AG09319 (cell line): ENCODE results near the gene ZNF337.
"Not testable (repeated sequence)": the region's sequence is repeated elsewhere in the genome, so short reads cannot be mapped to it uniquely, and the experiment has no call there.

Source experiments
- DNase-seq: peaks from one replicate; pipeline ENCODE4 v3.0.0-alpha.2; 2010; ENCODE audit warnings: low read depth; ENCODE audit errors: extremely low read depth
- CTCF ChIP-seq: IDR thresholded peaks from 2 replicates; pipeline ENCODE4 v1.5.1; 2011; ENCODE audit warnings: low read depth, mild to moderate bottlenecking, inconsistent platforms, low read length, moderate library complexity

The ZNF337 gene

GRCh38 chr20:25706793-25707192 is 10.1 kb upstream of the ZNF337 start:
- TF ChIP-seq CTCF, result no peak

GRCh38 chr20:25705830-25706351 is 9.2 kb upstream of the ZNF337 start:
- no peak for DNase-seq
- TF ChIP-seq CTCF, result no peak

More at GRCh38 chr20:25706793-25707192, 10.1 kb upstream of the ZNF337 start:
- no peak for DNase-seq

GRCh38 chr20:25704303-25704702 is 7.7 kb upstream of the ZNF337 start:
- DNase-seq, result not testable (repeated sequence)

- DNase-seq, result not testable (repeated sequence)
These were observed 4.2 kb upstream of the ZNF337 start for GRCh38 chr20:25700835-25701234.

- DNase-seq, result no peak
- no peak for TF ChIP-seq CTCF
These were observed 3.3 kb upstream of the ZNF337 start for GRCh38 chr20:25699914-25700313.

GRCh38 chr20:25697132-25697446 is 436 bp upstream of the ZNF337 start:
- no peak for TF ChIP-seq CTCF
- DNase-seq, result no peak

GRCh38 chr20:25695532-25696370 is 902 bp downstream of the ZNF337 start:
- TF ChIP-seq CTCF, result no peak
- no peak for DNase-seq

GRCh38 chr20:25692499-25692898 is 4.2 kb downstream of the ZNF337 start:
- DNase-seq, result no peak
- no peak for TF ChIP-seq CTCF
